Kidney (tissue), 14 donors: ENCODE results near the gene C11orf68. TPM values are rescaled to one million over a fixed set of nuclear protein-coding genes. Genes with fewer than 3 reads are reported as not detected.

Experiments
- DNase-seq, 5 donors: peaks; one replicate each; pipeline ENCODE4 v3.0.0-alpha.2; 2013 to 2020
- FAIRE-seq: peaks from 2 replicates; lab custom pipeline; 2012; peaks lifted over from hg19 to GRCh38; lab: Jason Lieb, UNC
- H3K27ac ChIP-seq, 2 donors: one replicate each; pipeline ENCODE4 v1.7.0; 2013; ENCODE audit warnings: low read depth in 2 of 2, low read length in 2 of 2, inconsistent platforms in 1 of 2
- H3K27me3 ChIP-seq: one replicate; pipeline ENCODE4 v1.7.1; 2013; ENCODE audit warnings: low read length, inconsistent platforms; ENCODE audit not compliant: control insufficient read depth, insufficient read depth
- H3K36me3 ChIP-seq, 3 donors: one replicate each; pipeline versions ENCODE4 v1.7.0 to v1.7.1; 2013; ENCODE audit warnings: low read length in 3 of 3, control low read depth in 1 of 3, inconsistent platforms in 1 of 3; ENCODE audit not compliant: insufficient read depth in 3 of 3, control insufficient read depth in 2 of 3
- H3K4me1 ChIP-seq, 3 donors: one replicate each; pipeline versions ENCODE4 v1.7.0 to v1.7.1; 2013; ENCODE audit warnings: low read length in 3 of 3, inconsistent platforms in 1 of 3, low read depth in 1 of 3; ENCODE audit not compliant: control insufficient read depth in 2 of 3, insufficient read depth in 2 of 3
- H3K4me3 ChIP-seq, 3 donors: one replicate each; pipeline versions ENCODE4 v1.7.0 to v1.8.1; 2013; ENCODE audit warnings: low read length in 3 of 3, control low read depth in 1 of 3, inconsistent platforms in 1 of 3
- H3K9ac ChIP-seq, 3 donors: one replicate each; pipeline versions ENCODE4 v1.7.0 to v1.7.1; 2013; ENCODE audit warnings: low read length in 3 of 3, control low read depth in 1 of 3, inconsistent platforms in 1 of 3
- H3K9me3 ChIP-seq, 3 donors: one replicate each; pipeline versions ENCODE4 v1.7.0 to v1.7.1; 2013; ENCODE audit warnings: low read length in 3 of 3, control low read depth in 1 of 3, inconsistent platforms in 1 of 3; ENCODE audit not compliant: control insufficient read depth in 2 of 3, insufficient read depth in 1 of 3
- intact Hi-C: fragments of 100-400 bp; cut with DNase I; formaldehyde crosslinking; loops from one replicate; pipeline ENCODE4 v1.11.1; 2022
- polyA plus RNA-seq: library from polyadenylated mRNA; stranded (reverse); fragments of 350-450 nt; fragmentation: Illumina TruSeq; extraction: RNeasy Lipid Tissue Mini Kit (QIAGEN cat#74804); gene quantifications from one replicate; pipeline ENCODE4 v1.2.3, GENCODE V29; 2014; ENCODE audit warnings: low read depth, low replicate concordance; ENCODE audit not compliant: insufficient read depth
- total RNA-seq: library from RNA; stranded (reverse); fragmentation: NEBNext Ultra II Directional; extraction: Animal tissue kit (Norgen Biotek cat#: 25700); gene quantifications from one replicate; pipeline ENCODE4 v1.2.1, GENCODE V29; 2021
- TF ChIP-seq, protein P1 (sequence below): IDR thresholded peaks from 3 replicates; pipeline ENCODE4 v1.5.1; 2012; ENCODE audit warnings: mild to moderate bottlenecking, moderate library complexity, borderline replicate concordance; ENCODE audit not compliant: insufficient read depth; ENCODE audit errors: extremely low read depth
- donor health status: control.
- donor health status: control.
- donor health status: control.
- donor health status: control.
- donor health status: control.
- donor health status: DM: yes; HTN: yes; CAD: no.
- donor health status: Normal renal cell carcinoma (clear cell type).

C11orf68 gene
- total and polyA plus RNA-seq, 2 donors from 2014 or later: 38.0 to 52.0 TPM

DNA sequence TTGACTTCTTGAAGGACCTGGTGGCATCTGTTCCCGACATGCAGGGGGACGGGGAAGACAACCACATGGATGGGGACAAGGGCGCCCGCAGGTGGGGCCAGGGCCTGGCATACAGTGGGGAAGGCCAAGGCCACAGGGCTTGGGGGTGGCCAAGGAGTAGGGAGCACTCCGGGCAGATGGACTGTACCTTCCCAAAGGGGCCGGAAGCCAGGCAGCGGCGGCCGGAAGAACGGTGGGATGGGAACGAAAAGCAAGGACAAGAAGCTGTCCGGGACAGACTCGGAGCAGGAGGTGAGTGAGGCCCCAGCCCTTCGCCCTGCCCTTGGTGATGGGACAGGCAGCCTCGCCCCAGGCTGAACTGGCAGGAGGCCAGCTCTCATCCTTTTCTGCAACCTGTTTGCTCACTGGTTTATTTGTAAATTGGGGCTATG is 1.5 kb upstream of the C11orf68 start:
- DNase-seq (peak in 2 of 5 donors; percentile 62 to 83), FAIRE-seq (no peak)
- Histone ChIP-seq H3K9me3 (no peaks in the 10 kb centered on the region), H3K36me3 (peaks cover 0 to 3% (median 2%) of the 10 kb centered on the region in 3 donors), H3K27me3 (no peaks in the 10 kb centered on the region), H3K4me1 (peaks cover 0 to 30% (median 21%) of the 10 kb centered on the region in 3 donors), H3K9ac (peak overlapping the region in 2 of 3 donors; percentile 37 to 78), H3K27ac (peak overlapping the region in 1 of 2 donors; percentile 82), H3K4me3 (peak overlapping the region; percentile 36 to 73 (median 65))
- intact Hi-C loops: no loop called here
- TF ChIP-seq, protein P1, sequence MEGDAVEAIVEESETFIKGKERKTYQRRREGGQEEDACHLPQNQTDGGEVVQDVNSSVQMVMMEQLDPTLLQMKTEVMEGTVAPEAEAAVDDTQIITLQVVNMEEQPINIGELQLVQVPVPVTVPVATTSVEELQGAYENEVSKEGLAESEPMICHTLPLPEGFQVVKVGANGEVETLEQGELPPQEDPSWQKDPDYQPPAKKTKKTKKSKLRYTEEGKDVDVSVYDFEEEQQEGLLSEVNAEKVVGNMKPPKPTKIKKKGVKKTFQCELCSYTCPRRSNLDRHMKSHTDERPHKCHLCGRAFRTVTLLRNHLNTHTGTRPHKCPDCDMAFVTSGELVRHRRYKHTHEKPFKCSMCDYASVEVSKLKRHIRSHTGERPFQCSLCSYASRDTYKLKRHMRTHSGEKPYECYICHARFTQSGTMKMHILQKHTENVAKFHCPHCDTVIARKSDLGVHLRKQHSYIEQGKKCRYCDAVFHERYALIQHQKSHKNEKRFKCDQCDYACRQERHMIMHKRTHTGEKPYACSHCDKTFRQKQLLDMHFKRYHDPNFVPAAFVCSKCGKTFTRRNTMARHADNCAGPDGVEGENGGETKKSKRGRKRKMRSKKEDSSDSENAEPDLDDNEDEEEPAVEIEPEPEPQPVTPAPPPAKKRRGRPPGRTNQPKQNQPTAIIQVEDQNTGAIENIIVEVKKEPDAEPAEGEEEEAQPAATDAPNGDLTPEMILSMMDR: no peak

GRCh38 chr11:65919573-65920371 is 910 bp upstream of the C11orf68 start:
- no peaks in the 10 kb centered on the region for H3K9me3 ChIP-seq
- TF ChIP-seq, protein P1: no peak
- peaks cover 0 to 36% (median 21%) of the 10 kb centered on the region in 3 donors for H3K4me1 ChIP-seq
- no peaks in the 10 kb centered on the region for H3K27me3 ChIP-seq
- H3K36me3 ChIP-seq: peaks cover 0 to 3% (median 2%) of the 10 kb centered on the region in 3 donors
- peak overlapping the region; percentile 36 to 73 (median 65) for H3K4me3 ChIP-seq
- DNase-seq: peak; percentile 44 to 92 (median 63)
- FAIRE-seq: no peak
- H3K9ac ChIP-seq: peak overlapping the region in 2 of 3 donors; percentile 43 to 78
- intact Hi-C loops: no loop called here
- H3K27ac ChIP-seq: peak overlapping the region; percentile 77 to 82

DNA sequence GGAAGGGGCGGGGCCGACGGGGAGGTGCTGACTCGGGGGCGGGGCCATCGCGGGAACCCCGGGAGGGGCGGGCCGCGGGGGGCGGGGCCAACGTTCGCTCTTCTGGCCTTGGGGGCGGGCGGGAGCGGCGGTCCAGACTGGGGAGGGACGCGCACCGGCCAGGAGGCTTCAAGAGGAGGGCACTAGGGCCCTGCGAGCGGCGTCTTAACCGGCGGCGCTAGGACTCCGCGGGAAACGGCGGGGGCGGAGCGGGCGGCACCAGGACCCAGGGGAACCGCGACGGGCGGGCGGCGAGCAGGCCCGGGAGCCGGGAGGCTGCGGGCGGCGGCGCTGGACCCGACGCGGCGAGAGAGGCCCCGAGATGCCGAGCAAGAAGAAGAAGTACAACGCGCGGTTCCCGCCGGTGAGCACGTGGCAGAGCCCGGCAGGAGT is 295 bp upstream of the C11orf68 start, which contains the start of gene DRAP1:
TSS of gene DRAP1 (plus strand) at position 286 of the 432 bp plus-strand sequence. CDS start at position 362, 76 bp downstream.
- Histone ChIP-seq H3K36me3 (peaks cover 0 to 3% (median 2%) of the 10 kb centered on the region in 3 donors), H3K9ac (peak within 1 kb of the TSS; percentile 46 to 97 (median 83)), H3K27me3 (no peaks in the 10 kb centered on the region), H3K27ac (peak within 1 kb of the TSS; percentile 77 to 85), H3K4me1 (peaks cover 0 to 36% (median 21%) of the 10 kb centered on the region in 3 donors), H3K4me3 (peak within 1 kb of the TSS; percentile 65 to 97 (median 75)), H3K9me3 (no peaks in the 10 kb centered on the region)
- intact Hi-C loops: no loop called here
- FAIRE-seq (no peak), DNase-seq (peak; percentile 99 to 100 (median 99))
- TF ChIP-seq, protein P1: peak; percentile 40
